Astrocyte (in vitro differentiated cells and primary cell): ENCODE results near the gene HYLS1. TPM values are rescaled to one million over a fixed set of nuclear protein-coding genes. Genes with fewer than 3 reads are reported as not detected.
A peak's percentile ranks its signal among the peaks of the same experiment; 100 is the strongest.

Source experiments
- DNase-seq: peaks from one replicate; pipeline ENCODE4 v3.0.0-alpha.2; 2010; ENCODE audit warnings: low read depth
- FAIRE-seq: peaks from 2 replicates; lab custom pipeline; 2011; peaks lifted over from hg19 to GRCh38; lab: Jason Lieb, UNC
- H2AFZ ChIP-seq: 2 replicates; pipeline ENCODE4 v1.6.0; 2012; ENCODE audit warnings: low read depth, low read length, inconsistent platforms
- H3K27ac ChIP-seq: 2 replicates; pipeline ENCODE4 v1.5.1; 2011; ENCODE audit warnings: low read depth, low read length, inconsistent platforms
- H3K27me3 ChIP-seq: 2 replicates; pipeline ENCODE4 v1.6.0; 2011; ENCODE audit warnings: low read length, inconsistent platforms; ENCODE audit not compliant: insufficient read depth
- H3K36me3 ChIP-seq: 2 replicates; pipeline ENCODE4 v1.5.1; 2011; ENCODE audit warnings: low read length, inconsistent platforms; ENCODE audit not compliant: insufficient read depth
- H3K4me1 ChIP-seq: 2 replicates; pipeline ENCODE4 v1.5.1; 2011; ENCODE audit warnings: low read length, inconsistent platforms; ENCODE audit not compliant: insufficient read depth
- H3K4me2 ChIP-seq: 2 replicates; pipeline ENCODE4 v1.6.0; 2012; ENCODE audit warnings: low read length, inconsistent platforms
- H3K4me3 ChIP-seq: 2 replicates; pipeline ENCODE4 v1.5.1; 2011; ENCODE audit warnings: low read depth, mild to moderate bottlenecking, low read length, inconsistent platforms; ENCODE audit not compliant: insufficient read depth
- H3K79me2 ChIP-seq: 2 replicates; pipeline ENCODE4 v1.6.0; 2012; ENCODE audit warnings: mild to moderate bottlenecking, low read length, inconsistent platforms; ENCODE audit not compliant: insufficient read depth
- H3K9ac ChIP-seq: 2 replicates; pipeline ENCODE4 v1.6.0; 2012; ENCODE audit warnings: mild to moderate bottlenecking, low read length, inconsistent platforms
- H3K9me3 ChIP-seq: 2 replicates; pipeline ENCODE4 v1.5.1; 2012; ENCODE audit warnings: low read depth, mild to moderate bottlenecking, low read length, inconsistent platforms; ENCODE audit not compliant: insufficient read depth
- H4K20me1 ChIP-seq: 2 replicates; pipeline ENCODE4 v1.6.0; 2012; ENCODE audit warnings: low read length, inconsistent platforms; ENCODE audit not compliant: insufficient read depth
- H3K27ac Mint-ChIP-seq: one replicate; pipeline ENCODE4 v1.8.0; 2021; ENCODE audit warnings: mild to moderate bottlenecking, mixed read lengths; ENCODE audit not compliant: unreplicated experiment
- H3K27me3 Mint-ChIP-seq: one replicate; pipeline ENCODE4 v1.8.0; 2021; ENCODE audit warnings: low read depth, mixed read lengths; ENCODE audit not compliant: unreplicated experiment
- H3K36me3 Mint-ChIP-seq: one replicate; pipeline ENCODE4 v1.8.0; 2021; ENCODE audit warnings: low read depth, mixed read lengths; ENCODE audit not compliant: unreplicated experiment
- H3K4me1 Mint-ChIP-seq: one replicate; pipeline ENCODE4 v1.8.0; 2021; ENCODE audit warnings: low read depth, mixed read lengths; ENCODE audit not compliant: unreplicated experiment
- H3K4me3 Mint-ChIP-seq: one replicate; pipeline ENCODE4 v1.8.0; 2021; ENCODE audit warnings: mild to moderate bottlenecking, moderate library complexity, mixed read lengths; ENCODE audit not compliant: unreplicated experiment
- H3K9me3 Mint-ChIP-seq: one replicate; pipeline ENCODE4 v1.8.0; 2021; ENCODE audit warnings: mild to moderate bottlenecking, mixed read lengths; ENCODE audit not compliant: unreplicated experiment
- EZH2 ChIP-seq: IDR thresholded peaks from 2 replicates; pipeline ENCODE4 v1.6.1; 2012; ENCODE audit warnings: mild to moderate bottlenecking, low read length, inconsistent platforms; ENCODE audit not compliant: insufficient read depth
- total RNA-seq: library from RNA; stranded (reverse); gene quantifications from 2 replicates; pipeline ENCODE4 v1.2.1, GENCODE V29; 2021
- TF ChIP-seq, protein P1 (sequence below): IDR thresholded peaks from 2 replicates; pipeline ENCODE4 v1.5.1; 2011; ENCODE audit warnings: low read depth, mild to moderate bottlenecking, inconsistent platforms, low read length, moderate library complexity; ENCODE audit not compliant: insufficient read depth

Gene HYLS1
- total RNA-seq, 1 donor from 2014 or later = 3.2 TPM

DNA sequence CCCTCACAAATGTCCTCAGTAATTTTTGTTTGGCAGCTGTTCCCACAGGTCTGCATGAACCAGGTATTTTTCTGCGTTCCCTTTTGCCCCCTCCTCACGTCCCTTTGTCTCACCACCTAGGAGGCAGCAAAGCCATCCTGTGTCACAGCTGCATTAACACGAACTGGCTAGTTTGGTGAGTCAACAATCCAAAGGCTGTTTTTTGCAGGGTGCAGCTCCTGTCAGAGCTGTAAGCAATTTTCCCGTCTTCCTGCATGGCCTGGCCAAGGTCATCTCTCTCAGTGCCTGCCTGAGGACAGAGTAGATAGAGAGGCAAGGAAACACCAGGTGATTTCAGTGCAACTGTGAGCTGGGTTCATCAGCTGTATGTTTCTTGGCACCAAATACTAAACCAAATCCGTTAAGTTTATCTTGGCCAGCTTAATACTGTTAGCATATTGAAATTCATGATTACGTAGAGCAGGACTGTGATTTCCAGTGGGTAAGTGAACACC, 37.8 kb downstream of the HYLS1 start:
- Mint-ChIP-seq H3K4me1 (peaks cover 4% of the 10 kb centered on the region), H3K9me3 (no peaks in the 10 kb centered on the region)
- FAIRE-seq = no peak

DNA sequence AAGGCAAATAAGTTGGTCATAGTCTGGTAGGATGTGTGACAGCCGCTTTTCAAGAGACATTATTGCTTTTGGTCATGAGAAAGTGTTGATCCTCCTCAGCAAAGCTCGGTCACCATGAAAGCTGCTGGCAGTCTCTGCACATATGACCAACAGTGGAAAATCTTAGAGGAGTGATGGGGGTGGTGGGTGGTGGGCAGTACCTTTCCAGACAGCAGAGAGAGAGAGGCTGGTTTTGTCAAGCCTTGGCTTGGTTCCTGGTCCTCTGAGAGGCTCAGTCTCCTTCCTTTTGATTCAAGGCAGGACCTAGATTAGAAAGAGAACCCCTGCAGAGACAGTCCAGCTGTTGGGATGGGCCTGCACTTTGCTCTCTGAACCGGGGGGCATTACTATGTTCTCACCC, 38.3 kb downstream of the HYLS1 start:
- Histone ChIP-seq H3K4me2 (no peak overlapping the region), H2AFZ (no peak overlapping the region), H3K27ac (no peak overlapping the region), H4K20me1 (no peaks in the 10 kb centered on the region), H3K4me1 (no peaks in the 10 kb centered on the region), H3K27me3 (peaks cover 8% of the 10 kb centered on the region), H3K9ac (no peak overlapping the region), H3K9me3 (no peaks in the 10 kb centered on the region), H3K79me2 (no peaks in the 10 kb centered on the region), H3K4me3 (no peak overlapping the region), H3K36me3 (no peaks in the 10 kb centered on the region)
- H3K27me3 Mint-ChIP-seq = peaks cover 20% of the 10 kb centered on the region
- DNase-seq (no peak), FAIRE-seq (no peak)
- no peaks in the 10 kb centered on the region for H3K36me3 Mint-ChIP-seq
- H3K4me1 Mint-ChIP-seq = peaks cover 4% of the 10 kb centered on the region
- no peak overlapping the region for H3K27ac Mint-ChIP-seq
- TF ChIP-seq, protein P1, sequence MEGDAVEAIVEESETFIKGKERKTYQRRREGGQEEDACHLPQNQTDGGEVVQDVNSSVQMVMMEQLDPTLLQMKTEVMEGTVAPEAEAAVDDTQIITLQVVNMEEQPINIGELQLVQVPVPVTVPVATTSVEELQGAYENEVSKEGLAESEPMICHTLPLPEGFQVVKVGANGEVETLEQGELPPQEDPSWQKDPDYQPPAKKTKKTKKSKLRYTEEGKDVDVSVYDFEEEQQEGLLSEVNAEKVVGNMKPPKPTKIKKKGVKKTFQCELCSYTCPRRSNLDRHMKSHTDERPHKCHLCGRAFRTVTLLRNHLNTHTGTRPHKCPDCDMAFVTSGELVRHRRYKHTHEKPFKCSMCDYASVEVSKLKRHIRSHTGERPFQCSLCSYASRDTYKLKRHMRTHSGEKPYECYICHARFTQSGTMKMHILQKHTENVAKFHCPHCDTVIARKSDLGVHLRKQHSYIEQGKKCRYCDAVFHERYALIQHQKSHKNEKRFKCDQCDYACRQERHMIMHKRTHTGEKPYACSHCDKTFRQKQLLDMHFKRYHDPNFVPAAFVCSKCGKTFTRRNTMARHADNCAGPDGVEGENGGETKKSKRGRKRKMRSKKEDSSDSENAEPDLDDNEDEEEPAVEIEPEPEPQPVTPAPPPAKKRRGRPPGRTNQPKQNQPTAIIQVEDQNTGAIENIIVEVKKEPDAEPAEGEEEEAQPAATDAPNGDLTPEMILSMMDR = no peak
- no peak for TF ChIP-seq EZH2
- H3K9me3 Mint-ChIP-seq = no peaks in the 10 kb centered on the region
- H3K4me3 Mint-ChIP-seq = no peak overlapping the region

More for the DNA sequence above, 37.8 kb downstream of the HYLS1 start:
- no peaks in the 10 kb centered on the region for H3K4me1 ChIP-seq
- no peaks in the 10 kb centered on the region for H3K9me3 ChIP-seq
- no peaks in the 10 kb centered on the region for H3K36me3 Mint-ChIP-seq
- peak; percentile 14 for DNase-seq
- H3K27me3 Mint-ChIP-seq = peaks cover 15% of the 10 kb centered on the region
- H3K27ac ChIP-seq = no peak overlapping the region
- no peak overlapping the region for H3K4me3 ChIP-seq
- peaks cover 8% of the 10 kb centered on the region for H3K27me3 ChIP-seq
- H4K20me1 ChIP-seq = no peaks in the 10 kb centered on the region
- no peak overlapping the region for H3K27ac Mint-ChIP-seq
- no peaks in the 10 kb centered on the region for H3K36me3 ChIP-seq
- H3K9ac ChIP-seq = no peak overlapping the region
- H2AFZ ChIP-seq = no peak overlapping the region
- H3K4me2 ChIP-seq = no peak overlapping the region
- no peak overlapping the region for H3K4me3 Mint-ChIP-seq
- H3K79me2 ChIP-seq = no peaks in the 10 kb centered on the region
- TF ChIP-seq, protein P1 = no peak
- TF ChIP-seq EZH2 = no peak

DNA sequence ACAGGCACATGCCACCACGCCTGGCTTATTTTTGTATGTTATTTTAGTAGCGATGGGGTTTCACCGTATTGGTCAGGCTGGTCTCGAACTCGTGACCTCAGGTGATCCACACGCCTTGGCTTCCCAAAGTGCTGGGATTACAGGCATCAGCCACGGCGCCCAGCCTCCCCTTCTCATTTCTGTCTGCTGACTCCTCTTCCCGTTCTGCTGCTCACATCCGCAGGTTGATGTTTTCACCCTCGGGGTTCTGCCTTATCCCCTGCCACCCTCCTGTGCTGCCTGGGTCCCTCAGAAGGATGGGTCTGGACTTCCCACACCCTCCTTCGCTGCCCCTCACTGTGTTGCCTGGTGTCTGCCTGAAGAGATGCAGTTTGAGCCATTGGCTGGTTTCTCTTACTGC, 39.2 kb downstream of the HYLS1 start:
- Histone ChIP-seq H3K27me3 (peaks cover 8% of the 10 kb centered on the region), H3K4me1 (no peaks in the 10 kb centered on the region), H3K4me2 (no peak overlapping the region), H4K20me1 (no peaks in the 10 kb centered on the region), H2AFZ (no peak overlapping the region), H3K9me3 (no peaks in the 10 kb centered on the region), H3K36me3 (no peaks in the 10 kb centered on the region), H3K79me2 (no peaks in the 10 kb centered on the region), H3K9ac (no peak overlapping the region), H3K4me3 (no peak overlapping the region), H3K27ac (no peak overlapping the region)
- H3K36me3 Mint-ChIP-seq = no peaks in the 10 kb centered on the region
- H3K27me3 Mint-ChIP-seq = peaks cover 26% of the 10 kb centered on the region
- H3K4me1 Mint-ChIP-seq = peaks cover 4% of the 10 kb centered on the region
- H3K9me3 Mint-ChIP-seq = no peaks in the 10 kb centered on the region
- H3K27ac Mint-ChIP-seq = no peak overlapping the region
- no peak for FAIRE-seq
- no peak overlapping the region for H3K4me3 Mint-ChIP-seq
- DNase-seq = no peak
- TF ChIP-seq, protein P1 = no peak
- no peak for TF ChIP-seq EZH2
